GM19239 (cell line): ENCODE results near the gene GSAP.

ENCODE experiments used
- DNase-seq: peaks from one replicate; pipeline ENCODE4 v3.0.0; 2011; ENCODE audit warnings: low spot score; ENCODE audit not compliant: insufficient read length
- FAIRE-seq: peaks from 2 replicates; lab custom pipeline; 2011; peaks lifted over from hg19 to GRCh38; lab: Jason Lieb, UNC

GSAP gene

DNA sequence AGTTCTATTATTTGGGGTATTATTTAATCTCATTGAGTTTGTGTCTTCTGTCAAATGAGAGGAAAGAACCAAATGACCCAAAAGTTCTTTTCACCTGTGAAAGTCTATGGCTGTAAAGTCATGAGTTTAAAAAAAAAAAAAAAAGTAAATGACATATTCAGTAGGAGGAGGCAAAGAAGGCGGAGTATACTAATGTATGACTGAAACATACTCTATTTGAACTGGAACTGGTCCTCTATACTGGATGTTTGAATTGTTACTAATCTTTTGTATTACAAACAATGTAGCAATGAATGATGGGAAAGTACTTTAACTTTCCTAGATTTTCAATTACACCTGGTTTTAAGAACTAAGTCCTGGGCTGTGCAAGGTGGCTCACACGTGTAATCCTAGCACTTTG is 24.9 kb upstream of the GSAP start:
- no peak for FAIRE-seq
- no peak for DNase-seq

DNA sequence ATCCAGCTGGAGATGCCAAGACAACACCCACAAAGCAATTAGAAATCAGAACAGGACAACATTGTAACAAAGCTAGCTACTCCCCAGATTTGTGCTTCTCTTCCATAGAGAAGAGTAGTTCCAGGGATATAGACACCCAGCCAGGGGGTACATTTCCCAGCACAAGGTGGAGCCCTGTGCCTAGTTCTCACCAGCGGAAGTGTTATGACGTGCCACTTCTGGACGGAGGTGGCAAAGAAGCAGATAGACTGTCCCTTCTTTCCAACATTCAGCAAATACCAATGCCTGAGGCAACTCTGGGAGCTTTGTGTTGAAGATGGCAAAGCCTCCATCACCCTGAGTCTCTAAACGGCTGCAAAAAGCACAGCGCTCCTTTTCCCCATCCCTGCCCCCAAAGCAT is 23.4 kb upstream of the GSAP start:
- FAIRE-seq = no peak

DNA sequence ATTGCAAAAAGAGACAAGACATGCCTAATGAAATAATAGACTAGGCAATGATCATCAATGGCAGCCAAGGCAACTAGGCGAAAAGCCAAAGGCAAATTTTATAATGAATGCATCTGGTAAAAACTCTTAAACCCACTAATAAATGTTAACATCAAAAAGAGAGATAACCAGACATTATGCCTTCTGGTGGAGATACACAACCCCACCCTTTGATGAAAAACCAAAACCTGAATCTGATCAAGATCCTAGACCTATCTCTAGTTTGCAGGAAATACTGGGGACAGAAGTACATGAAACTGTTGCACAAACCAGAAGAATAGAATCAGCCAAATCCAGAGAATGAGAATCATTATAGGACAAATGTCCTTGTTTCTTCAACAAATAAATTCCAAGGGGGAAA is 22.0 kb upstream of the GSAP start:
- DNase-seq = no peak
- FAIRE-seq = no peak

More for the DNA sequence above, 23.4 kb upstream of the GSAP start:
- no peak for DNase-seq

DNA sequence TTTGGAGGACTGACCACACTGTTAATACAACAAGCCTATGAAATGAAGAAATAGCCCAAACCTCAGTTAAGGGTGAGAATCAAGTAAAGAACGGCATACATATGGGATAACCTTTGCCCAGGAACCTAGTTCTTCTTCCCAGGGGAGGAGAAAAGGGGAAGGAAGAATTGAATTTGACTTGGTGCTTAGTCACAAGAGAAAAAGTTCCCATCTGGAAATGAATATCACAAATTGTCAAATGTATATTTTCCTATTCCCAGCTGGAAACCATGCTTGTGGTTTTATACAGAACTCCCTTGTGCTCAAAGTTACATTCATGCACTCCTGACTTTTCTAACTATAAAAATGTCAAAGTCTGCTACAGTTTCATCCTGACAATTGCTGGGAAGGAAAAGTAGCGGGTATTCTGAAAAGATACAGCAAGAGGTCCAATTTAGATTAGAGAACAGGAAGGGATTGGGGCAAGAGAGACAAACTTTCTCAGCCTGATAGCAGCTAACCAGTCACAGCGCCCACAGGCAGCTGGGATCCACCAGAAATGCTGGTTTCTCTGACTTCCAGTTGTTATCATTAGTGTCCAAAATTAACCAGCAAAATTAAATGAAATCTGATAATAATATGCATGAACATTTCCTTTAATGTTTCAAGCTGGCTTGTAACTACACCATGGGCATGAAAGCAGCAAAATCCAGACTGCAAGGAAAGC is 18.6 kb upstream of the GSAP start:
- FAIRE-seq (no peak), DNase-seq (no peak)

DNA sequence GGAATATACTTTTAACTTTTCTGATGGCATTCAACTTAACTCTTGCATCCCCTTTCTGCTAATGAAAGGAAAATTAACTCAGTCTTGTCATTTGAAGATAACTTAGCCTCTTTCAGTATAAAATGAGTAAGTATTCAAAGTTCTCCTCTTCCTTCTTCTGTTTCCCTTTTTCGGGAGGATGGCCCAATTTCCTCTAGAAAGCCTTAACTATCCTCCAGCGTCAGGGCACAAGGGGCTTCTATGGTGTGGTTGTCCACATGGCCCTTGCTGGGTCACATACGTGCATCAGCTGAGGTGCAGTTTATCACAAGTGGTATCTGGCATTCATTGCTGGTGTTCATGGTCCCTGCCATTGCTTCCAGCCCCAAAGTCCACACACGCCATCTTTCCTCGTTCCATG is 17.8 kb upstream of the GSAP start:
- no peak for FAIRE-seq
- no peak for DNase-seq

DNA sequence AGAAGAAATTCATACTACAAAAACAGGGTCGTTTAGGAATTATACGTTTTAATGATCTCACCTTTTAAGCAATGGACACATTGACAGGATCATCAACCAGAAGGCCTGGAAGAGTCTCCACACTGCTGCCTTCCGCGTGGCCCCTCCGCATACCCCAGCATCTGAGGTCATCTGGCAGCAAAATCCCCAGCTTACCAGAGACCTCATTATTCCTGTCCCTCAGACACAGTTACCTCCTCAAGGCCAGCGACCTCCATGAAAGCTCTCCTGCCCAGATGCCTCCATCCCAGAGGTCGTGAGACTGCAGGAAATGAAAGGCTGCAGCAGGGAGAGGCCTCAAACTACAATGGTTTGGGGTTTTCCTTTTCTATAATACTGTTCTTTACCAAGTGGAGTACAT is 14.8 kb upstream of the GSAP start:
- no peak for DNase-seq
- no peak for FAIRE-seq

DNA sequence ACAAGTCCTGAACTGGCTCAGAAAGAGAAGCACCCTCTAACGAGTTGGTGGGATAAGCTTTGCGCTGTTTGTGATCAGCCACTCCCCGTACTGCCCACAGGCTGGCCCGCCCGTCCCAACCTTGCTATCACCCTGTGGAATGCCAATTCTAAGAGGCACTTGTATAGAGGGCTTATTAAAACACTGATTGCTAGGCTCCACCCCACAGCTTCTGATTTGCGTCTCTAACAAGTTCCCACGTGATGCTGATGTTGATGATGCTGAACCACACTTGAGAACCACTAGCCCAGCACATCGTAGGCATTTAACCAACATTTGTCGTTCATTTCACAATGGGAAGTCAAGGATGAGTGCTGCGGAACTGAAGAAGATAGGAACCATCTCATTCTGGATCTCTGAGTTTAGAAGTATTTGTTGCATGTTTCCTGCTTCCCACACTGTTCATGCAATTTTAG is 12.7 kb upstream of the GSAP start:
- FAIRE-seq (peak; percentile 11), DNase-seq (no peak)

DNA sequence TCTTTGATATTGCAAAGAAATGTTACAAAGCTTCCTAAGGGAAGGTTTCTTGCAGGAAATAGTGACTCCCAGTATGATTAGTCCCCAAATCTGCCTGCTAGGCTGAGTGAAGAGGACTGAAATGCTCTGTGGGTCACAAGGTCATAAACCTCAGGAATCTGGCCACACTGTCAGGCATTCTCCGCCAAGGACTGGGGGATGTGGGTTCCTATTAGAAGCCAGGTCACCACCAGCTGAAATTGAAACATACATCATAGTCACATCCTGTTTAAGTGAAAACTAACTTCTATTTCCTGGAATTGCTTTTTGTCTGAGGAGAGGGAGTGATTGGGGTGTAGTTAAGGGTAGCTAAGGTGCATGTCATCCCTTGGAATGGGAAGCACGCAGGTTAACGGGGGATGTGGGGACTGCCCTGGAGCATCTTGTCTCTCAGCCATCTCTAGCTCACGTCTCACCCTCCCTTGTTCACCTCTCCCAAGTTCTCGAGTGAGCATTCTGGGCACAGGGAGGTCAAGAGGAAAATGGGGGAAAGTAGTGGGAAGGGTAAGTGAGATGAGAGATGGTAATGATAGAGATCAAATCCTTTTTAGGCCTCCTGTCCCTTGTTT is 12.0 kb upstream of the GSAP start:
- FAIRE-seq (peak; percentile 63), DNase-seq (no peak)

DNA sequence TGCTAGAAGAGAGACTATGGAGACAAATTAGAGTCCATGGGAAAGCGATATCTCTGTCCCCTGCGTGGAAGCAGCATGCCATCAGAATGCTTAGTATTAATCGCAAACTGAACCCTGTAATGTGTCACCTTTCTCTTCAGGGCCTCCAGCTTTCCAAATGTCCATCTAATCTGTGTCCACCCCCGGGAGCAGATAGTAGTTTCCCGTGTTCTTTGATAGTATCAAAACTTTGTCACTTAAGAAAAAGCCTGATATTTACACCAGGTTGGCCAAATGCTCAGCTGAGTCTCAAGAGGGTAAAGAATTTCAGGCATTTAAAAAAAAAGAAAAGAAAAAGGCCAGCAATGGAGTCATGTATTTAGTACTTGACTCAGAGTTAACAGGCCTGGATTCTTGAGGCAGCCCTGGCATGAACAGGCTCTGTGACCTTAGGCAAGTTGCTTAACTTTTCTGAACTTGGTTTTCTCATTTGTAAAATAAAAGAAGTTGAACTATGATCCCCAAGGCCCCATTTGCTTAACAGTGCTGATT is 10.4 kb upstream of the GSAP start:
- FAIRE-seq = peak; percentile 45
- DNase-seq = no peak

DNA sequence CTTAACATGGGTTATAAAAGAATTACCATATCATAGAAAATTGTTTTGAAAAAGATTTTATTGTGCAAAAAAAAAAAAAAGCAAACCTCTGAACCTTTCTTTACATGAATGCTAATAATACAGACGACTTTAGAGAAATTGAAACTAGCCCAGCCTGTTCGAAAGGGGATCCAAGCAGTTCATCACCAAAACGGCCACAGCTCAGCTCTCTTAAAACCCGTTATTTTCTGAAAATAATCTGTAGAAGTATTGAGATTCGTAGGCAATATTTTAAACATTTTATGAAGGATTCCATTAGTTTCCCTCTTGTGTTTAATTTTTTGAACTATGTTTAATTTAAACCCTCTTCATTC is 9.9 kb upstream of the GSAP start:
- DNase-seq (peak; percentile 30), FAIRE-seq (no peak)

DNA sequence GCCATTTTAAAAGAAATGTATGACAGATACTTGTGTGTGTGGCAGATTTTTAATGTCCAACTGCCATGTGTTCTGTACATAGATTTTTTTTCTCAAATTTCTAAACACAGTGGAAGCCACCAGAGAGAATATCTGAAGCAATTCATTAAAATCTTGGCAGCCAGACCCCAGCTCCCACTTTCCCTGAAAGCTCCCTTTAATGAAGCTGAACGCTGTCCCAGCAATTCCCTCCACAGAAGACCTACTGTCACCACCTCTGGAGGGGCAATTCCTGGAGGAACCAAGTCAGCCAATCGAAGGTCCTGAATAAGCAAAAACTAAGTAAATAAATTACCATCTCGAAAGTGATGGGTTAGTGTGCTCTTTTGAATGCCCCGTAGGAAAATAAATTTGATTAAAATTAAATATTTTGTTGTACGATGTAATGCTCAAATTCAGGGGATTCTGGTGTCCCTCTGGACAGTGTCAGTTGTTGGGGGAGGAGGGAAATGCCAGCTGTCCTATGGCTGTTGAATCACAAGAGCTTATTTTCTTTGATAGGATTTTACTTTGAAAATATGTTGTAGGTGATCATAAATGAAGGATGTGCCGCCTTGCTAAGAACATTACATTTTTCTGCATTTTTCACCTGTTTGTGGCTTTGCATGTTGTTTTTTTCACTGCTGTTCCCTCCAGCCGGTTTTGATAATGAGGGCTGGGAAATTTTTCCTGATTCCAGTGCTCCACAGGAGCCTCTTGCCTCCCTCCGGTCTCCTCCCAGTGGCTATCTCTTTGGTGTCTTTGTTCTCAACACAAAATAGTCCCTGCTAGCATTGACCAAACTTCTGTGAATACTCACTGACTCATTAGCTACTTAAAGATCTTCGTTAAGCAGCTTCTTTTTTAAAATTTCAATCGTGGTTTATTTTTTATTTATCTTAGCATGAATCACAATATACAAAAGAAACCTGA is 9.2 kb upstream of the GSAP start:
- FAIRE-seq = peak; percentile 59
- no peak for DNase-seq

DNA sequence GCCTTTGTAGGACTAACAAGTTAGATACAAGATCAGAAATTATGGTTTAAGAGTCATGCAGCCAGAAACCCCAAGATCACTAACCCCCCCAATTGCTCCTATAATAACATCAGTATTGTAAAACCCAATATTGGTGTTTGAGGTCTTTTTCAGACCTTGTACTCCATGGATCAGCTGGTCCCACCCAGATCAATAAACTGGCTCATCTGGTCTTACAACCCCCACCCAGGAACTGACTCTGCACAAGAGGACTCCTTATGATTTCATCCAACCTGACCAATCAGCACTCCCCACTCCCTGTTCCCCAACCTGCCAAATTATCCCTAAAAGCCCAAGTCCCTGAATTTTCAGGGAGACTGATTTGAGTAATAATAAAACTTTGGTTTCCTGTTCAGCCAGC is 6.4 kb upstream of the GSAP start:
- FAIRE-seq = no peak
- DNase-seq = no peak

DNA sequence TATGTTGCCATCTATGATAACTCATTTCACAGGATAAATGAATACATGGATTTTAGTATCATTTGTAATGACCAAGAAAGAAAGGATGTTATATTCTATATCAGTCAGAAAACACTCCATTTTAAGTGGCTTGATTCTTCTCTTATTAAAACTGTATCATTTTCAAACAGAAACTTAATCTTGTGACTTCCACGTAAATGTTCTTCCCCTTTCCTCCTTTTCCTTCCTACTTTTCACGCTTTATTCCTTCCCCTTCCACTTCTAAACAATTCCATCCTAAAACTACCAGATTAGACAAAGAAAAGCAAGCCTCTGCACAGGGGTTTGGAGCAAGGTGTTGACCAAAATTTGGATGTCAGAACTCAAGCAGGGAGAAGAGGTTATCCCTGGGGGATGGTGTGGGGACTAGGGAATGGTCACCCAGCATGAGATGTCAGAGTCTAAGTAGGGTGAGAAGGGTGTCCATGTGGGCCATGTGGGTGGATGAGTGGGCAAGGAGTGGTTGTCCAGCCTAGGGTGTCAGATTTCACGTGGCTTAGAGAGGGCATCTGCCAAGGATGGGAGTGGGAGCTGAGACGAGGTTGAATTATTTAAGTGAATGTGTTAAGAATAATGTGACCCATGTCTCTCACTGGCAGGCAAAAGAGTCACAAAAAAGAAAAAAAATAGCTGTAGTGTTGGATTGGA is 5.0 kb upstream of the GSAP start:
- DNase-seq = no peak
- no peak for FAIRE-seq

DNA sequence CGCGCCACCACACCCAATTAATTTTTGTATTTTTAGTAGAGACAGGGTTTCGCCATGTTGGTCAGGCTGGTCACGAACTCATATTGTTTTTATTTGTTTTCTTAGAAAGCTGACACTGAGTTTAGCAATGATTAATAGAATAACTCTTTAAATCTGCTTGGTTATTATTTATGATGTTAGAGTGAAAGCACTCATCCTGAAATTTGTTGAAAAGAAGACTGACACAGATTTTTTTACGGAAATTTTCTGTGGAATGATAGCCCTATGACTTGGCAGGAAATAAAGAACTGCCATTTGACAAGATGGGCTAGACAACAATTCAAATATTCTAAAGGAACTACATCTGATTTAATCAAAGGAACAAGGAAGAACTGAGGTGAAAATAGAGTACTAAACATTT is 4.3 kb upstream of the GSAP start:
- DNase-seq (no peak), FAIRE-seq (no peak)

DNA sequence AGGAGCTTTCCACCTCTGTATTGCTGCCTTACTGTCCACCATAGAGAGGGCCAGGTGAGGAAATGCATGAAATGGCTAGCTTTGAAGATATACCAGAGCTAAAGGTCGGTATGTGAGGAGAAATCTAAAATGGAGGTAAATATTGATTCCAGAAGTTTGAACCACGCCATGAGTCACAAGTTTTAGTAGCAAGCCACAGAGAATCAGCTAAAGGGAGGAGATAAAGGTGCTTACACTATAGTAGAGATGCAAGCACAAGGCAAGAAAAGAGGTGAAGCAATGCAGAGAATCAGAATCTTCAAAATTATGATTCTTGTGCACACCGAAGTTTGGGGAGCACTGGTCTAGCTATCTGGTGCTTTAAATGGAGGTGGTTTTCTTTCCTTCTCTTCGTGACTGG is 3.0 kb upstream of the GSAP start:
- no peak for DNase-seq
- no peak for FAIRE-seq

DNA sequence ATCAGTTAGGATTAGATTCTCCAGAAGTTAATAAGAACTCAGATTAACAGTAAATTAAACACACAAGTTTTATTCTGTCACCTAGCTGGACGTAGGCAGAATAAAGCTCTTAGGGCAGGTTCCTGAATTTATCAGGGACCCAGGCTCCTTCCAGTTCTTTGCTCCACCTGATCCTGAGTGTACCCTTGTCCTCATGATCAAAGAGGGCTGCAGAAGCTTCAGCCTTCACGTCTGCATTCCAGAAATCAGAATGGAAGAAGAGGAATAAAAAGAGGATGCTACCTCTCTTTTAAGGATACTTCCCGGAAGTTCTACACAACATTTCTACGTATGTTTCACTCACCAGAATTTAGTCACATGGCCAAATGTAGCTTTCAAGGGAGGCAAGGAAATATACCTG is 1.7 kb upstream of the GSAP start:
- DNase-seq (no peak), FAIRE-seq (no peak)

DNA sequence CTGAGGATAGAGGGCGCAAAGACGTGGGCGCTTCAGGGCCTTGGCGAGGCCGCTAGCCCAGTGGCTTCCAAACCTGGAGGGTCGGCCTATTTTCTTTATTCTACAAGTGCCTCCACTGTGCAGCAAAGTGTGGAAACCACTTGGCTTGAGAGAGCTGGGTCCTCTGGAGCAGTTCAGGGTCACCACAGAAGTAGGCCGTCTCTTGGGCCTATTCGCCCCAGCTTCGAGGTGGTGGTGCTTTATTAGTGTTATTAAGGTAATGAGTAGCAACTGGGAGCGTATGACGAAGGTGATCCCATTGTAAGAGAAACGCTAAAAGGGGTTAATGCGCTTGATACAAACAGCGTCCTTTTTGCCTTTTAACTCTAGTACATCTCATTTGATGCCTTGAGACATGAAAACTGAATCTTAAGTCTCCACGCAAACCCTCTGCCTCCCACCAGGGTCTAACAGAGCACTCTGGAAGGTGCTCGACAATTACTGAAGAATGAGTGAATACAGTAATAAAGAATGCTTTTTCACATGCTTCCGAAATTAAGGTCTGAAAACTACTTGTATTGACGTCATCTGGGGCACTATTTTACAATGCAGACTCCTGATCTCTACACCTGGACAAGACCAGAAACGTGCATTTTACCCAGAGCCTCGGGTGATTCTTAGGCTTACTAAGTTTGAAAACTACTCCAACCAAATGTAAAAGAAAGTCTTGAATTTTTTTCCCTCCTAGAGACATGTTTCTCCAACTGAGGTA is 647 bp upstream of the GSAP start:
- FAIRE-seq (peak; percentile 79), DNase-seq (no peak)

DNA sequence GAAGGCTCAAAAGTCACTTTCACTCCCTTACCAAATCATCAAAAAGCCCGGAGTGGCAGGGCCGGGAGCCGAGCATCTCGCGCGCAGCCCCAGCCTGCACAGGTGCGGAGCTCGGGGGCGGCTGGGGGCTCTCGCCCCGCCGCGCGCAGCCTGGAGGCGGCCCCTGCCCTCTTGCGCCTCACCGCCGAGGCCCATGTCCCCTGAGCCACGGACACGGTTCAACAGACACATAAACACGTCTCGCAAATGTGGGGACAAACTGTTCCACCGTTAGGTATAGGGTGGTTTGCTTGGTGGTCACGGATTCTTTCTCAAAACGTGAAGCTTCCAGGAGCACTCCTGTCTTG is 700 bp downstream of the GSAP start:
- no peak for DNase-seq
- peak; percentile 60 for FAIRE-seq

DNA sequence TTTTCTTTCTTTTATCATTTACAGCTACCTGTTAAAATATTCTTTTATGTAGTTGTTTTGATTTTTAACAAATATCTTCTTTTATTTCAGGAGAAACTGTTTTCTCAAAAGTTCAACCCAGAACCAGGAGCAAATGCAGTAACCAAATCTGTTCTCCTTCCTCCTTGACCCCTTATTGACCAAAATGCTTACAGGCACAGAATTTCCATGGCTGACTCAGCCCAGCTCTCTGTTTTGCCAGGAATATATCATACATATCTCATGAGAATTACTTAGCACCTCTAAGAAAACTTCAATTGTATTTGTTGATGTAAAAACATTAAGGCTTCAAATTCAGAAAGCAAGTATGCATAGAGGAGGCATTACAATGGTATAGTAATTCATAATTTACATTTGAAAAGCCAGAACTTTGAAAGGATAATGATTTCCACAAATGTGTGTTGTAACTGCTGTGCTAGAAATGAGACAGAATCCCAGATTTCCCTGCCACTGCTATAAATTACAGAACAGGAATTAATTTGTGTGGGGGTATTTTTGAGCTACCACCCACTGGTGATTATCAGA is 2.2 kb downstream of the GSAP start:
- DNase-seq = no peak
- no peak for FAIRE-seq
